CD14-positive monocyte (primary cell): ENCODE results near the gene TNNI2. TPM values are rescaled to one million over a fixed set of nuclear protein-coding genes. Genes with fewer than 3 reads are reported as not detected.

Experiments
- DNase-seq, 3 donors: peaks; one replicate each; pipeline ENCODE4 v3.0.0-alpha.2; 2011 to 2022
- H2AFZ ChIP-seq: 2 replicates; pipeline ENCODE4 v1.6.0; 2012; ENCODE audit warnings: mild to moderate bottlenecking, low read depth, low read length, inconsistent platforms; ENCODE audit not compliant: insufficient read depth, poor library complexity, severe bottlenecking
- H3K27ac ChIP-seq, 2 donors: 1 replicate in 1 of 2; 2 replicates in 1 of 2; pipeline ENCODE4 v1.5.1; 2012 to 2013; ENCODE audit warnings: low read length in 2 of 2, control low read depth in 1 of 2, inconsistent platforms in 1 of 2, low read depth in 1 of 2, mild to moderate bottlenecking in 1 of 2
- H3K27me3 ChIP-seq, 2 donors: one replicate each; pipeline versions ENCODE4 v1.6.0 to v1.6.1; 2011 to 2013; ENCODE audit warnings: low read length in 2 of 2; ENCODE audit not compliant: control insufficient read depth in 2 of 2, insufficient read depth in 2 of 2
- H3K36me3 ChIP-seq, 2 donors: replicated peaks in 1 of 2; 1 replicate in 1 of 2; 2 replicates in 1 of 2; pipeline versions ENCODE4 v1.5.1 to v1.6.1; 2012 to 2013; ENCODE audit warnings: low read length in 2 of 2, control low read depth in 1 of 2, inconsistent platforms in 1 of 2, mild to moderate bottlenecking in 1 of 2; ENCODE audit not compliant: insufficient read depth in 2 of 2, control insufficient read depth in 1 of 2
- H3K4me1 ChIP-seq, 2 donors: 1 replicate in 1 of 2; 2 replicates in 1 of 2; pipeline versions ENCODE4 v1.5.1 to v1.6.1; 2012 to 2013; ENCODE audit warnings: low read length in 2 of 2, control low read depth in 1 of 2, inconsistent platforms in 1 of 2, mild to moderate bottlenecking in 1 of 2, moderate library complexity in 1 of 2; ENCODE audit not compliant: insufficient read depth in 2 of 2, control insufficient read depth in 1 of 2
- H3K4me2 ChIP-seq: replicated peaks from 2 replicates; pipeline ENCODE3; 2012; ENCODE audit warnings: low read length, moderate library complexity, mild to moderate bottlenecking; ENCODE audit not compliant: poor library complexity, severe bottlenecking; ENCODE audit errors: extremely low read depth
- H3K4me3 ChIP-seq, 3 experiments: fragments of 200-600 bp in 1 of 3; sonication (generic) in 1 of 3; replicated peaks in 1 of 3; 1 replicate in 2 of 3; 2 replicates in 1 of 3; pipeline ENCODE4 v1.5.1; 2011 to 2013; ENCODE audit warnings: low read length in 3 of 3, mild to moderate bottlenecking in 3 of 3, control low read depth in 2 of 3, low read depth in 2 of 3, inconsistent platforms in 1 of 3, moderate library complexity in 1 of 3
- H3K79me2 ChIP-seq: 2 replicates; pipeline ENCODE4 v1.6.0; 2012; ENCODE audit warnings: mild to moderate bottlenecking, control low read depth, inconsistent platforms, low read length, moderate library complexity; ENCODE audit not compliant: insufficient read depth
- H3K9ac ChIP-seq: 2 replicates; pipeline ENCODE4 v1.6.0; 2017; ENCODE audit warnings: low read length, mild to moderate bottlenecking; ENCODE audit not compliant: insufficient read depth, poor library complexity, severe bottlenecking
- H3K9me3 ChIP-seq, 2 donors: replicated peaks in 1 of 2; 1 replicate in 1 of 2; 2 replicates in 1 of 2; pipeline versions ENCODE4 v1.5.1 to v1.6.1; 2012 to 2013; ENCODE audit warnings: low read length in 2 of 2, control low read depth in 1 of 2; ENCODE audit not compliant: control insufficient read depth in 1 of 2, insufficient read depth in 1 of 2
- H4K20me1 ChIP-seq: 2 replicates; pipeline ENCODE4 v1.6.0; 2012; ENCODE audit warnings: mild to moderate bottlenecking, low read length, control low read depth, moderate library complexity; ENCODE audit not compliant: insufficient read depth
- H3K27ac Mint-ChIP-seq, 7 donors: one replicate each; pipeline ENCODE4 v1.8.0; 2020; ENCODE audit warnings: mild to moderate bottlenecking in 7 of 7, mixed read lengths in 7 of 7, moderate library complexity in 6 of 7, inconsistent platforms in 2 of 7
- H3K27me3 Mint-ChIP-seq, 3 donors: one replicate each; pipeline ENCODE4 v1.8.0; 2021 to 2022; ENCODE audit warnings: low read depth in 3 of 3, mild to moderate bottlenecking in 3 of 3, mixed read lengths in 3 of 3, moderate library complexity in 3 of 3, inconsistent platforms in 1 of 3
- H3K36me3 Mint-ChIP-seq, 2 donors: one replicate each; pipeline ENCODE4 v1.8.0; 2020; ENCODE audit warnings: mixed read lengths in 2 of 2, inconsistent platforms in 1 of 2, mild to moderate bottlenecking in 1 of 2
- H3K4me1 Mint-ChIP-seq: one replicate; pipeline ENCODE4 v1.8.0; 2020; ENCODE audit warnings: mild to moderate bottlenecking, mixed read lengths
- H3K4me3 Mint-ChIP-seq, 2 donors: one replicate each; pipeline ENCODE4 v1.8.0; 2020; ENCODE audit warnings: mild to moderate bottlenecking in 2 of 2, mixed read lengths in 2 of 2, moderate library complexity in 1 of 2
- H3K9me3 Mint-ChIP-seq, 7 donors: one replicate each; pipeline ENCODE4 v1.8.0; 2020 to 2022; ENCODE audit warnings: mixed read lengths in 7 of 7, mild to moderate bottlenecking in 6 of 7, moderate library complexity in 6 of 7, inconsistent platforms in 2 of 7
- WGBS: methylation state at CpG from one replicate; pipeline ENCODE4 v1.1.5; 2013; ENCODE audit warnings: missing lambda C conversion rate; ENCODE audit not compliant: insufficient coverage; 5-methylcytosine and 5-hydroxymethylcytosine counted together
- intact Hi-C, 2 donors: fragments of 100-400 bp; cut with micrococcal nuclease; formaldehyde crosslinking; loops; one replicate each; pipeline versions ENCODE4 v1.15.0 to v1.15.1; 2023
- polyA plus RNA-seq, 3 donors: library from polyadenylated mRNA; depleted of rRNA in 1 of 3; unstranded in 2 of 3; stranded (reverse) in 1 of 3; fragments of 300-500 nt in 2 of 3; fragments of >200 nt in 1 of 3; fragmentation: Illumina TruSeq in 2 of 3; gene quantifications; 1 replicate in 2 of 3; 2 replicates in 1 of 3; pipeline ENCODE4 v1.2.3, GENCODE V29; 2012 to 2021
- TF ChIP-seq, protein P1 (sequence below): fragments of 200-600 bp; IDR thresholded peaks from one replicate; pipeline ENCODE4 v1.8.0; 2022; ENCODE audit warnings: antibody characterized with exemption, mild to moderate bottlenecking

Gene TNNI2
- polyA plus RNA-seq, 3 donors = 11.4 to 45.8 (median 11.7) TPM

GRCh38 chr11:1864831-1865665 lies 26.3 kb downstream of the TNNI2 start:
- peaks cover 4 to 10% (median 4%) of the 10 kb centered on the region in 3 donors for H3K27me3 Mint-ChIP-seq
- H3K4me1 ChIP-seq = peaks cover 35 to 55% of the 10 kb centered on the region in 2 donors
- DNase-seq = no peak

DNA sequence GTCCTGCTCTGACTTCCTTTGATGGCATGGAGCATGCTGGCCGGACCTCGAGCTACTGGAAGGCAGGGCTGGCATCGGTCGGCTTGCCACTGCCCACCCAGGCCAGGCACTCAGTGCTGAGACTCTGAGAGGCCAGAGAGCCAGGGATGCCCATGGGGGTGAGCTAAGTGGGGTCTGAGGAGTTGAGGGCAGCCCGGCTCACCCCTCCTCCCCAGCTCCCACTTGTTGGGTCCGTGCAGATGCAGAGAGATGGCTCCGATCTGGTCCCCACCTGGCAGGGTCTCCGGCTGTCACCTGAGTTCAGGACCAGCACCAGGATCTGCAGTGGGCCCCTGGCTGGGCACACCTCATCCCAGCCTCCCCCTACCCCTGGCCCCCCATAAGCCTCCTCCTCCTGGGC lies 27.4 kb downstream of the TNNI2 start:
- H3K9me3 ChIP-seq = no peaks in the 10 kb centered on the region
- intact Hi-C loops = no loop called here
- Mint-ChIP-seq H3K36me3 (peaks cover 51 to 59% of the 10 kb centered on the region in 2 donors), H3K9me3 (peaks cover 0 to 2% (median 0%) of the 10 kb centered on the region in 7 donors), H3K4me3 (no peak overlapping the region), H3K27ac (peak overlapping the region in 2 of 7 donors; percentile 6 to 77), H3K4me1 (peaks cover 30% of the 10 kb centered on the region), H3K27me3 (peaks cover 4 to 12% (median 4%) of the 10 kb centered on the region in 3 donors)
- H4K20me1 ChIP-seq = peaks cover 100% of the 10 kb centered on the region
- peaks cover 99% of the 10 kb centered on the region for H3K79me2 ChIP-seq
- H3K4me1 ChIP-seq = peaks cover 35 to 65% of the 10 kb centered on the region in 2 donors
- no peak overlapping the region for H2AFZ ChIP-seq
- H3K27me3 ChIP-seq = no peaks in the 10 kb centered on the region
- no peak for DNase-seq
- H3K36me3 ChIP-seq = peaks cover 43 to 72% of the 10 kb centered on the region in 2 donors
- no peak overlapping the region for H3K4me2 ChIP-seq
- 100% methylated on average over 3 of the region's 8 CpGs for WGBS
- no peak overlapping the region for H3K4me3 ChIP-seq
- no peak overlapping the region for H3K27ac ChIP-seq
- TF ChIP-seq, protein P1, sequence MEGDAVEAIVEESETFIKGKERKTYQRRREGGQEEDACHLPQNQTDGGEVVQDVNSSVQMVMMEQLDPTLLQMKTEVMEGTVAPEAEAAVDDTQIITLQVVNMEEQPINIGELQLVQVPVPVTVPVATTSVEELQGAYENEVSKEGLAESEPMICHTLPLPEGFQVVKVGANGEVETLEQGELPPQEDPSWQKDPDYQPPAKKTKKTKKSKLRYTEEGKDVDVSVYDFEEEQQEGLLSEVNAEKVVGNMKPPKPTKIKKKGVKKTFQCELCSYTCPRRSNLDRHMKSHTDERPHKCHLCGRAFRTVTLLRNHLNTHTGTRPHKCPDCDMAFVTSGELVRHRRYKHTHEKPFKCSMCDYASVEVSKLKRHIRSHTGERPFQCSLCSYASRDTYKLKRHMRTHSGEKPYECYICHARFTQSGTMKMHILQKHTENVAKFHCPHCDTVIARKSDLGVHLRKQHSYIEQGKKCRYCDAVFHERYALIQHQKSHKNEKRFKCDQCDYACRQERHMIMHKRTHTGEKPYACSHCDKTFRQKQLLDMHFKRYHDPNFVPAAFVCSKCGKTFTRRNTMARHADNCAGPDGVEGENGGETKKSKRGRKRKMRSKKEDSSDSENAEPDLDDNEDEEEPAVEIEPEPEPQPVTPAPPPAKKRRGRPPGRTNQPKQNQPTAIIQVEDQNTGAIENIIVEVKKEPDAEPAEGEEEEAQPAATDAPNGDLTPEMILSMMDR = no peak
- H3K9ac ChIP-seq = no peak overlapping the region

More at GRCh38 chr11:1864831-1865665, 26.3 kb downstream of the TNNI2 start:
- Histone ChIP-seq H3K36me3 (peaks cover 42 to 68% of the 10 kb centered on the region in 2 donors), H3K9ac (no peak overlapping the region), H3K4me3 (peak overlapping the region in 1 of 3 experiments; percentile 57), H3K79me2 (peaks cover 99% of the 10 kb centered on the region), H3K4me2 (peak overlapping the region; percentile 43), H3K27me3 (no peaks in the 10 kb centered on the region), H3K27ac (peak overlapping the region in 1 of 2 donors; percentile 70), H4K20me1 (peaks cover 100% of the 10 kb centered on the region), H3K9me3 (no peaks in the 10 kb centered on the region), H2AFZ (no peak overlapping the region)
- TF ChIP-seq, protein P1 = no peak
- Mint-ChIP-seq H3K4me3 (peak overlapping the region; percentile 48 to 58), H3K27ac (peak overlapping the region in 4 of 7 donors; percentile 37 to 83 (median 64)), H3K9me3 (peaks cover 0 to 2% (median 0%) of the 10 kb centered on the region in 7 donors), H3K36me3 (peaks cover 41 to 48% of the 10 kb centered on the region in 2 donors), H3K4me1 (peaks cover 19% of the 10 kb centered on the region)
- WGBS = 86% methylated on average over 27 of the region's 30 CpGs
- intact Hi-C loops = no loop called here
